Measurements from ENCODE around the gene ST8SIA2.

Gene ST8SIA2, protein sequence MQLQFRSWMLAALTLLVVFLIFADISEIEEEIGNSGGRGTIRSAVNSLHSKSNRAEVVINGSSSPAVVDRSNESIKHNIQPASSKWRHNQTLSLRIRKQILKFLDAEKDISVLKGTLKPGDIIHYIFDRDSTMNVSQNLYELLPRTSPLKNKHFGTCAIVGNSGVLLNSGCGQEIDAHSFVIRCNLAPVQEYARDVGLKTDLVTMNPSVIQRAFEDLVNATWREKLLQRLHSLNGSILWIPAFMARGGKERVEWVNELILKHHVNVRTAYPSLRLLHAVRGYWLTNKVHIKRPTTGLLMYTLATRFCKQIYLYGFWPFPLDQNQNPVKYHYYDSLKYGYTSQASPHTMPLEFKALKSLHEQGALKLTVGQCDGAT

DNA sequence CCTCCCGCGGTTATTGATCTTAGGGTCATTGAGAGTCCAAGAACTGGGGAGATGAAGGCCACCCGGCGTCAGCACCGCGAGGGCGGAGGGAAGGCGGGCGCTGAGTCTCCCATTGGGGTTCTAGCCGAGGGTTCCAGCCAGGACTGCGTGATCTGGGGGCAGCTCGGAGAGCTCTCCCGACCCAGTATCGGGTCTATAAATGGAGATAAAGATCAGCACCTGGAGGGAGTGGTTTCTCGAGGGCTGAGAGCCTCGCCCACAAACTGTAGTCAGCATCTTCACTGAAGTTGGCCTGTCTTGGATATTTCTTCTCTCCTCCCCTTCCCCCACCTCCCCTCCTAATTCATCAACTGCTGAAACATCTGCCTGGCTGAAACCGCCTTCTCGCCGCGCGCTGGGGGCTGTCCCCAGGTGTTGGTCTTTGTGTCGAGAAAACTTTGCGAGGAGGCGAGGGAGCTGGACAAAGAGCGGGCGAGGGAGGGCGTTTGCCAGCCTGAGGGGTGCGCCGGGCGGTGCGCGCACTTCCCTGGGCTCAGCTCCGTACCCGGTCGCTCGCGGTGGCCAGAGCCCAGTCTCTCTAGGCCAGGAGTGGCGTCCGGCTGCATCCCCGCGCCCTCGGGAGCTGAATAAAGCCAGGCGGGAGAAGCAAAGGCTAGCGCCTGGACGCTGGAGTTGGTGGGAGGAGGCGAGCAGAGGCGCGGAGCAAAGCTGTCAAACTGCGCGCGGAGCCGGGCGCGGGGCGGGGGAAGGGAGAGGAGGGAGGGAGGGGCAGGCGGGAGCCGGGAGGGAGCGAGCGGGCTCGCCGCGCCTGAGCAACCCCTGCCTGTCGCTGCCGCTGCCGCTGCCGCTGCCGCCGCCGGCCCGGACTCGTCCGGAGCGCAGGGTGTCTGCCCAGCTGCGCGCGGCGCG is at the start of gene ST8SIA2:
Gene ST8SIA2, plus strand, starts transcription at position 811 of the 909 bp plus-strand sequence. CDS start 184 bp downstream, outside the sequence.
- no peak for DNase-seq

GRCh38 chr15:92343924-92344643 is 49.6 kb upstream of the ST8SIA2 start:
- DNase-seq = no peak

DNA sequence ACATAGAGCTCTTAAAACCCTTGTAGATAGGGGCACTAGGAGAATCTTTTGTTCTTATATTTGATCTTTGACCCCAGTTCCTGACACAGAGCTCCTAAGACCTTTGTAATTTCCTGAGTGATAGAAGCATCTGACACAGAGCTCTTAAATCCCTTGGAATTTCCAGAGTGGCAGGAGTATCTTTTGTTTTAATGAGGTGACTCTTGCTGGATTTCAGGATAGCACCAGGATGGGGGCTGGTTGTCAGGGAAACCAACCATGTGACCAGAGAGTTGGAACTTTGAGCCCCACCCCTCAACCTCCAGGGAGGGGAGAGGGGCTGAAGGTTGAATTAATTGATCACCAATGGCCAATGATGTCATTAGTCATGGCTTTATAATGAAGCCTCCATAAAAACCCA is 47.6 kb upstream of the ST8SIA2 start:
- no peak for DNase-seq

GRCh38 chr15:92355307-92355706 is 38.4 kb upstream of the ST8SIA2 start:
- DNase-seq = no peak

- DNase-seq = no peak
Measured at GRCh38 chr15:92361321-92362000, 32.2 kb upstream of the ST8SIA2 start.

DNA sequence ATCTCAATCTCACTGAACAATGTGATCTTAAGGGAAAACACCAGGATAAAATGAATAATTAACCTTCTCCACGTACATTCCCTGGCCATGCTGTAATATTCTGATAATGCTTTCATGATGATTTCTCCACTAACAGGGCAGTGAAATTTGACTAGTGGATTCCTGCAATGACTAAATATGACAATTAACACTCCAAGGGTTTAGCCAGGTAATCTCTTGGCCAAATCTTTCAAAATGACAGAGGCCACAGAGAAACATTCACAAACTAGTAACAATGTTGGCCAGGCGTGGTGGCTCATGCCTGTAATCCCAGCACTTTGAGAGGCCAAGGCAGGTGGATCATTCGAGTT is 31.7 kb upstream of the ST8SIA2 start:
- DNase-seq = no peak

GRCh38 chr15:92365084-92365483 is 28.6 kb upstream of the ST8SIA2 start:
- DNase-seq = no peak

GRCh38 chr15:92365906-92366305 is 27.8 kb upstream of the ST8SIA2 start:
- DNase-seq = peak in 1 of 6 experiments; percentile 4

DNA sequence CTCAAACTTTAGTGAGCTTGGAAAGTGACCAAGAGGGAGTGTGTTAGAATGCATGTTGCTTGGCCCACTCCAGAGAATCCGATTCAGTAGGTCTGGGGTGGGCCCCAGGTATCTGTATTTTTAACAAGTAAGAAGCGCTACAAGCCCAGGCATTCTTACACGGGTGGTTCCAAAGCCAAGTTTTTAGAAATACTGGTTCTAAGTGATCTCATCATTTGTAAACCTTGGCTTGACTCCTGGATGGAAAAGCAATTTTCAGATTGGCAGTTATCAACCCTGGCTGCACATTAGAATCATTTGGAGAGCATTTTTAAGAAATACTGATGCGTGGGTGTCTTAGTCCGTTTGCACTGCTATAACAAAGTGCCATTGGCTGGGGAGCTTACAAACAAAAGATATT is 27.3 kb upstream of the ST8SIA2 start:
- DNase-seq = no peak

DNA sequence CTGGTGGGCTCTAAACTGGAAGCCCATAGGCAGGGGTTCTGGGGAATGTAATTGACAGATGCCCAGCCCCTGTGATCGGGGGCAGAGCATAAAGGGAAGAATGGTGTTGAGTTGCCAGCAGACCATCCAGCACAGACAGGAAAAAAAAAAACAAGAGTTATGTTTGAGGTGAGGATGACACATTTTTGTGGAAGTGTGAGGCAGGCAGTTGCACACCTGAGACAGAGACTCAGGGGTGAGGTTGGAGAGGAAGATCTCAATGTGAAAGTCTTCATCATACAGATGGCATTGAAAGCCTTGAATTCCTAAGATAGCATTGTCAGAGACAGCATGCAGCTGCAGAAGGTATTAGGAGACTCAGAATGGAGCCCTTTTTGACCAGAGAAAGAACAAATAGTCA is 18.6 kb upstream of the ST8SIA2 start:
- DNase-seq = no peak

DNA sequence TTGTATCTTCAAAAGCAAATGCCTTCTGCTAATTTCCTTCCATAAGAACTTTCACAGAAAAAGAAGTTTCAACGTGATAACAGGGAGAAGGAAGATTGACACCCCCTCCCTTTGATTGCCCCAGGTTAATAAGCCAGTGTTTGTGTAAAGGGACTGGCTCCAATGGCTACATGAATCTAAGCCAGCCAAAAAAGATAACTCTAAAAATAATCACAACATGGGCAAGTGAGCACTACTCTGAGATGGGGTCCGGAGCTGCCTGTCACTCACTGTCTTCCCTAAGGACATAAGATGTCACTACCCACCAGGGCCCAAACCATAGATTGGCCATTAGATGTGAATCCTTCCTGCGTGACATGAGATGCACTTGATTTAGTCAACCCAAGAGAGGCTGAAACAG is 17.6 kb upstream of the ST8SIA2 start:
- DNase-seq = no peak

DNA sequence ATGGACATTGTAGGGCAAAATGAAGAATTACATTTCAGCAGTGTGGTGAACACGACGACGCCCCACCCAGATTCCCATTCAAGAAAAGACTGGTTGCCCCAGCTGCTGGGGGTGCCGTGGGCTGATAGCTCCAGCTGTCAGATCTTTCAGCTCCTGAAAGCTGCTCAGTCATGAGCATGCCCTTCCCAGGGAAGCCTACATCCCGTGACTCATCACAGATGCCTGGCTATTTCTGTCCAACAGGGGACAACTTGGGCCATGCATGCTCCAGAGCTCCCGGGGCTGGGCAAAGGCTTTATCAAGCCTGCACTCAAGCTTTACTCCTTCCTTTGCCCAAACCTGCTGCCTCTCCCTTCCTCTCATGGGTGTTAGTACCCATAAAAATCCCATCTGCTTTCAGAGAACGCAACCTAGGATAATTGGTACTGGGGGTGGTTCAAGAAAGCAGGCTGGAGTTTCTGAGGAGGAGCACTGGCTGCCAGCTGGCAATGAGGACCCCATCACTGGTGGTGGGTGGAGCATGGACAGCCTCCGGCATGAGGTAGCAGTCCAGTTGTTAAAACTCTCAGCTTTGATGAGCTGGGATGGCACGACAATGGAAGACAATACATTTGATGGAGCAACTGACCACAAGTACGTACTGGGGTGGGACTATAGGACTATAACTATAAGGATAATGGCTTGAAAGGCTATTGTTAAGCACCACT is 16.4 kb upstream of the ST8SIA2 start:
- DNase-seq = no peak

- DNase-seq = no peak
Measured at GRCh38 chr15:92383519-92384324, 10.0 kb upstream of the ST8SIA2 start.

- no peak for DNase-seq
Measured at GRCh38 chr15:92384381-92384780, 9.3 kb upstream of the ST8SIA2 start.

DNA sequence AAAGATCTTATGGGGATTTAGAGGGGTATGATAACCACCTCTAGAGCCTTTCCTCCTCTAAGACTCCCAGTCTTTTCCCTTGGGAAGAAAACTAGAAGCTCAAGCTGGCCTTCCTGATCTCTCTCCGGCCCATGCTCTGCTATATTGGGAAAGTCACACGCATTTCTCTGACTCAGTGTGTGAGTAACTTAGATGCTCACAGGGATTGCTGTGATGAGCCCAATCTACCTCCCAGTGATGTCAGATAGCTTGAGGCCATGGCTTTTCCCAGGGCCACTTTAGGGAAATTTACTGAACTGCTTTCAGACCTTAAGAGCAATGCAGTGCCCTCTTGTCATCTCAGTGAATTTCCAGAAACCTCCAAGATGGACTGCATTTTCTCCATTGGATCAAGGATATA is 8.6 kb upstream of the ST8SIA2 start:
- DNase-seq = no peak

GRCh38 chr15:92391640-92392039 is 2.0 kb upstream of the ST8SIA2 start:
- no peak for DNase-seq

DNA sequence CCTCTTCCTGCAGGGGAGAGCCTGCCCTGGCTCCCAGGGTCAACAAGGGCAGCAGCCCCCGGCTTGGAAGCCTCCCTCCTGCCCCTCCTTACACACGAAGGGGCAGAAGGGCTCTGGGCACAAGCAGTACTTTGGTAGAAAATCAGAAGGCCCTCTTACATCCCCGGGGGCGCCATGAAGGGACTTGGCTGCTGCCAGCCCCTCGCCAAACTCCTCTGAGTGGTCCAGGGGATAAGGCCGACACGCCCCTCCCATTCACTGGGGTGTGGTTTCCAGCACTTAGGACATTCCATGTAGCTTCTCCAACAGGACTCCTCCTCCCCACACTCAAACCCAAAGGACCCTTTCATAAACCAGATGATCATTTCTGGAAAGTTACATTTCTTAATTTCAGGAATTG is 1.2 kb upstream of the ST8SIA2 start:
- no peak for DNase-seq

GRCh38 chr15:92393980-92394308 is 263 bp downstream of the ST8SIA2 start:
- no peak for DNase-seq

GRCh38 chr15:92394309-92395097 is 822 bp downstream of the ST8SIA2 start:
- DNase-seq = no peak

DNA sequence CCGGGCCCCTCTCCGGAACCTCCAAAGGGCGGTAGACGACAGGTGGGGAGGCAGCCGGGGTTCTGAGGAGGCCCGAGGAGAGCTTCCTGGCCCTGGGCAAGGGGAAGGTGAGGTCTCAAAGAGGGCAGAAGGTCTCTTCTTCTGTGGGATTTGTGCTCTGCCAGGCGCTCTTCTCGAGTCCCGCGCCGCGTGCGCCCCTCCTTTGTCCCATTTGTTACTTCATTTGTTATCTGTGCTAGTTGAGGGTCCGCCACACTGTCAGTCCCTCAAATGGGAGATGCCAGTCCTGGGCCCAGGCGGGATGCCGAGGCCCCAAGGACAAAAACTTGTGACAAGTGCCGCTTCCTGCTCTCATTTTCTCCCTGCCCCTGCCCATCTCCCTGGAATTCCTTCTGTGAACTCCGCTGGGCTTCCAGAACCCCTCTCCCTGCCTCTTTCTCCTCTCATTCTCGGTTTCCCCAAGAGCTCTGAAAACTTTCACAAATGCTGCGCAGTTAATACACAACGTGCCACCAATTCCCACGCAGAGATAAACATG is 1.5 kb downstream of the ST8SIA2 start:
- no peak for DNase-seq
